Heart right ventricle (tissue), 16 donors: Measurements from ENCODE around the gene SLC25A1. TPM values are rescaled to one million over a fixed set of nuclear protein-coding genes. Genes with fewer than 3 reads are reported as not detected.

Experiments
- ATAC-seq, 8 donors: fragments of 200-7000 bp; cut with Tn5 transposase; one replicate each; pipeline ENCODE4 v1.9.1; 2020; ENCODE audit warnings: mild to moderate bottlenecking in 8 of 8, moderate library complexity in 8 of 8, moderate number of reproducible peaks in 1 of 8
- DNase-seq, 2 donors: peaks; one replicate each; pipeline ENCODE4 v3.0.0-alpha.2; 2020
- H3K27ac ChIP-seq, 10 donors: fragments of 200-600 bp; sonication (generic) in 2 of 10; one replicate each; pipeline versions ENCODE4 v1.5.0 to v1.8.0; 2020 to 2022; ENCODE audit warnings: mild to moderate bottlenecking in 3 of 10
- H3K27me3 ChIP-seq, 7 donors: fragments of 200-600 bp; one replicate each; pipeline ENCODE4 v1.8.0; 2021 to 2022; ENCODE audit warnings: mild to moderate bottlenecking in 2 of 7
- H3K36me3 ChIP-seq, 9 donors: fragments of 200-600 bp; sonication (generic) in 1 of 9; one replicate each; pipeline versions ENCODE4 v1.5.0 to v1.8.0; 2020 to 2022; ENCODE audit warnings: mild to moderate bottlenecking in 2 of 9
- H3K4me1 ChIP-seq, 9 donors: fragments of 200-600 bp; sonication (generic) in 1 of 9; one replicate each; pipeline versions ENCODE4 v1.5.0 to v1.8.0; 2020 to 2022; ENCODE audit warnings: mild to moderate bottlenecking in 4 of 9
- H3K4me3 ChIP-seq, 10 donors: fragments of 200-600 bp; sonication (generic) in 2 of 10; one replicate each; pipeline versions ENCODE4 v1.5.0 to v1.8.0; 2020 to 2022; ENCODE audit warnings: mild to moderate bottlenecking in 7 of 10, moderate library complexity in 2 of 10
- H3K9me3 ChIP-seq, 11 donors: fragments of 200-600 bp in 10 of 11; sonication (generic) in 2 of 11; one replicate each; pipeline versions ENCODE4 v1.5.0 to v1.8.0; 2013 to 2022; ENCODE audit warnings: mild to moderate bottlenecking in 2 of 11, control low read depth in 1 of 11, moderate library complexity in 1 of 11
- WGBS, 2 donors: extraction: QIAGEN DNeasy Blood & Tissue Kit; methylation state at CpG; one replicate each; pipeline ENCODE4 v1.1.7; 2013; ENCODE audit warnings: inconsistent platforms in 1 of 2; 5-methylcytosine and 5-hydroxymethylcytosine counted together
- intact Hi-C, 10 donors: fragments of 100-400 bp; cut with DNase I; formaldehyde crosslinking; loops; one replicate each; pipeline versions ENCODE4 v1.11.1 to v1.14.2; 2022
- polyA plus RNA-seq, 2 donors: library from polyadenylated mRNA; stranded (reverse); fragments of 200-250 nt; gene quantifications; one replicate each; pipeline ENCODE4 v1.2.3, GENCODE V29; 2013
- total RNA-seq, 10 donors: library from RNA; stranded (reverse); fragmentation: NEBNext Ultra II Directional in 3 of 10; extraction: Animal tissue kit (Norgen Biotek cat#: 25700) in 3 of 10; gene quantifications; one replicate each; pipeline versions ENCODE4 v1.2.1 to v1.2.4, GENCODE V29; 2021 to 2023
- TF ChIP-seq, protein P1 (sequence below), 9 donors: fragments of 200-600 bp; sonication (generic) in 2 of 9; IDR thresholded peaks; one replicate each; pipeline versions ENCODE4 v1.5.0 to v1.8.0; 2021 to 2022; ENCODE audit warnings: antibody characterized with exemption in 9 of 9, mild to moderate bottlenecking in 5 of 9, moderate library complexity in 1 of 9
- donor health status: Arrhythmogenic right ventricular cardiomyopathy.
- donor health status: ischemic (EF 13 %, LVEDD 7.1; RV severe dilation, severe dysfunction).
- donor health status: healthy with polysubstance abuse.
- donor health status: DM: no; HTN: yes; CAD: no.
- donor health status: DM: no; HTN: no; CAD: no.
- donor health status: ischemic (EF 25% LVEDD 6.9; RV normal size, moderate dysfunction).
- donor health status: ischemic (EF 25% LVEDD 5.7; RV mildly dilated, moderate dysfunction).
- donor health status: healthy.
- donor health status: DM: yes; HTN: yes; CAD: no.
- donor health status: Ischemic cardiomyopathy.
- donor health status: ischemic (EF 35%, LVEDD 5.7; RV mildly dilated, moderate dysfunction).
- donor health status: nonischemic (EF 11% LVEDD 7.7; RV severe dilation, severe dysfunction).
- donor health status: DM: yes; HTN: yes; CAD: no.
- donor health status: PGD.
- donor health status: ischemic (EF 29% LVEDD 5.4; RV normal size, mild dysfunction).
- donor health status: nonischemic (EF 23%, LVEDD 6.1; RV moderate dilation, normal function).

The SLC25A1 gene
- total and polyA plus RNA-seq, 12 donors: 14.8 to 31.9 (median 20.5) TPM

- intact Hi-C loops: loop anchor here in 1 of 10 donors (10.0 kb wide), 1 partner anchor 267 kb away; the partner anchor contains the start of genes CDC45 and UFD1
- Histone ChIP-seq H3K27ac (no peak overlapping the region), H3K4me3 (no peak overlapping the region), H3K4me1 (no peaks in the 10 kb centered on the region), H3K9me3 (no peaks in the 10 kb centered on the region), H3K27me3 (no peaks in the 10 kb centered on the region), H3K36me3 (peaks cover 0 to 60% (median 21%) of the 10 kb centered on the region in 9 donors)
- no peak for ATAC-seq
- TF ChIP-seq, protein P1, sequence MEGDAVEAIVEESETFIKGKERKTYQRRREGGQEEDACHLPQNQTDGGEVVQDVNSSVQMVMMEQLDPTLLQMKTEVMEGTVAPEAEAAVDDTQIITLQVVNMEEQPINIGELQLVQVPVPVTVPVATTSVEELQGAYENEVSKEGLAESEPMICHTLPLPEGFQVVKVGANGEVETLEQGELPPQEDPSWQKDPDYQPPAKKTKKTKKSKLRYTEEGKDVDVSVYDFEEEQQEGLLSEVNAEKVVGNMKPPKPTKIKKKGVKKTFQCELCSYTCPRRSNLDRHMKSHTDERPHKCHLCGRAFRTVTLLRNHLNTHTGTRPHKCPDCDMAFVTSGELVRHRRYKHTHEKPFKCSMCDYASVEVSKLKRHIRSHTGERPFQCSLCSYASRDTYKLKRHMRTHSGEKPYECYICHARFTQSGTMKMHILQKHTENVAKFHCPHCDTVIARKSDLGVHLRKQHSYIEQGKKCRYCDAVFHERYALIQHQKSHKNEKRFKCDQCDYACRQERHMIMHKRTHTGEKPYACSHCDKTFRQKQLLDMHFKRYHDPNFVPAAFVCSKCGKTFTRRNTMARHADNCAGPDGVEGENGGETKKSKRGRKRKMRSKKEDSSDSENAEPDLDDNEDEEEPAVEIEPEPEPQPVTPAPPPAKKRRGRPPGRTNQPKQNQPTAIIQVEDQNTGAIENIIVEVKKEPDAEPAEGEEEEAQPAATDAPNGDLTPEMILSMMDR (IDR thresholded peaks at IDR 0.05): no peak
- DNase-seq: no peak
- WGBS, 2 donors: 86 to 87% methylated on average over 5 of the region's 5 CpGs
Observed at GRCh38 chr22:19207884-19208283, 29.3 kb upstream of the SLC25A1 start.

DNA sequence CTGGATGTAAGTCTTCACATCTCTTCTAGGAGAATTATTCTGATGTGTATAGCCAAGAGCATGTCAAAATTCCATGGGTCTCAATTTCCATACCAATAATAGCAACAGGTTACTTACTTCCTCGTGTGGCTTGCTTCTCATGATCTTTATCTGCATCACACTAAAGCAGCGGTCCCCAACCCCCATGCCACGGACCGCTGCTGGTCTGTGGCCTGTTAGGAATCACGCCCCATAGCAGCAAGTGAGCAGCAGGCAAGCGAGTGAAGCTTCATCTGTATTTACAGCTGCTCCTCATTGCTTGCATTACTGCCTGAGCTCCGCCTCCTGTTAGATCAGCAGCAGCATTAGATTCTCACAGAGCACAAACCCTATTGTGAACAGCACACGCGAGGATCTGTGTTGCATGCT is 28.9 kb upstream of the SLC25A1 start:
- peaks cover 0 to 59% (median 21%) of the 10 kb centered on the region in 9 donors for H3K36me3 ChIP-seq
- no peak for ATAC-seq

GRCh38 chr22:19206287-19206686 is 27.8 kb upstream of the SLC25A1 start:
- 94 to 96% methylated on average over 6 of the region's 6 CpGs for WGBS, 2 donors
- no peaks in the 10 kb centered on the region for H3K4me1 ChIP-seq
- intact Hi-C loops: loop anchor here in 1 of 10 donors (10.0 kb wide), 1 partner anchor 269 kb away; the partner anchor contains the start of genes CDC45 and UFD1
- no peaks in the 10 kb centered on the region for H3K9me3 ChIP-seq
- ATAC-seq (no peak), DNase-seq (no peak)
- H3K27ac ChIP-seq: no peak overlapping the region
- TF ChIP-seq, protein P1 (IDR thresholded peaks at IDR 0.05): no peak
- peaks cover 0 to 60% (median 21%) of the 10 kb centered on the region in 9 donors for H3K36me3 ChIP-seq
- no peak overlapping the region for H3K4me3 ChIP-seq
- no peaks in the 10 kb centered on the region for H3K27me3 ChIP-seq

More for the DNA sequence above, 28.9 kb upstream of the SLC25A1 start:
- Histone ChIP-seq H3K4me1 (no peaks in the 10 kb centered on the region), H3K9me3 (no peaks in the 10 kb centered on the region), H3K4me3 (no peak overlapping the region), H3K27ac (no peak overlapping the region), H3K27me3 (no peaks in the 10 kb centered on the region)
- intact Hi-C loops: loop anchor here in 1 of 10 donors (10.0 kb wide), 1 partner anchor 267 kb away; the partner anchor contains the start of genes CDC45 and UFD1
- TF ChIP-seq, protein P1 (IDR thresholded peaks at IDR 0.05): no peak
- 86 to 90% methylated on average over 9 of the region's 9 CpGs for WGBS, 2 donors
- no peak for DNase-seq

DNA sequence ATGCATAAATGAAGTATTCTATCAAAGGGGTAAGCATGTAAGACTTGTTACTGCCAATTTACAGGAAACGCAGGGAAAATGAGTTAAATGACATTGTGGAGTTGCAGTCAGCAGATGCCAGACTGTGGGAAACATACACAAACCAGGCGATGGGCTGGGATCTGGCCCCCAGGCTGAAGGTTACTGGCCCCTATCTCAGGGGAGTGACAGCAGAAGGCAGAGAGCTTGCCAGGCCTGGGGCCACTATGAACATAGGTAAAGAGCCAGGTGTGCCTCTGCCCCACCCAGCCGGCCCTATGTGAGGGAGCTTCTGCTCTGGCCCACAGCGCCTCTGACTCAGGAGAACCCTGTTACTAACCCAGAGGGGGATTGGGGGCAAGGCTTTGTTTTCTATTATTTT is 26.1 kb upstream of the SLC25A1 start:
- Histone ChIP-seq H3K27me3 (no peaks in the 10 kb centered on the region), H3K27ac (no peak overlapping the region), H3K9me3 (no peaks in the 10 kb centered on the region), H3K4me1 (no peaks in the 10 kb centered on the region), H3K4me3 (no peak overlapping the region), H3K36me3 (peaks cover 0 to 68% (median 15%) of the 10 kb centered on the region in 9 donors)
- TF ChIP-seq, protein P1 (IDR thresholded peaks at IDR 0.05): no peak
- DNase-seq (no peak), ATAC-seq (no peak)
- WGBS, 2 donors: 95% methylated on average over 4 of the region's 4 CpGs
- intact Hi-C loops: loop anchor here in 1 of 10 donors (10.0 kb wide), 1 partner anchor 270 kb away; the partner anchor contains the start of genes CDC45 and UFD1
